ENCODE data around the gene REXO1. TPM values are rescaled to one million over a fixed set of nuclear protein-coding genes. Genes with fewer than 3 reads are reported as not detected.

Gene REXO1
- total and polyA plus RNA-seq, 2 of the 13 experiments (the other 11 are each of a cell fraction or from before 2014, with no cell fraction given) = 5.0 to 11.2 TPM

DNA sequence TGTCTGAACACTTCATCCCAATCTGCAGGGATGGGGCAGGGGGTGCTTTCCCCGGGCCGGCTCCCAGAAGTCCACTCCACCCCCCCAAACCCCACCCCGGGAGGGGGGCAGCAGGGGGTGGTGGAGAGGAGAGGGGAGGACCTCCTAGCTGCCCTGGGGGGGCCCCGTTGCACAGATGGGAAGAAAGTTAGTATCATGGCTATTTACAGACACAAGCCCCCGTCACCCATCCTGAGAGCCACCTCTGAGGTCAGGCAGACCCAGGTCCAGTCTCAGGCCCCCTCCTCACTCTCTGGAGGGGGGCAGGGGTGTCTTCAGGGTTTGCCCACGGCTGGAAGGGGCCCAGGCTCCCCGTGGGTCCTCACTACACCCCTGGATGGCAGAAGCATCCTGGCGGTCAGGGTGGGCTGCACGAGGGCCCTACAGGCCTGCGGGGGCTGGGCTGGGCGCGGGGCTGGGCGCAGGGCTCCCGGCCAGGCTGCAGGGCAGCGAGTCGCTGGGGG, 5.8 kb upstream of the REXO1 start (continued):
- no peak for TF ChIP-seq ZBTB7A (CRISPR knock-in tag; IDR thresholded peaks at IDR 0.05)

GRCh38 chr19:1853295-1854038, 5.2 kb upstream of the REXO1 start:
- WGBS (ENCODE audit: low lambda C conversion rate) = 60% methylated on average over 11 of the region's 27 CpGs
- intact Hi-C loops (cut with micrococcal nuclease; ENCODE audit: unreplicated experiment) (no loop called here), in situ Hi-C loops (cut with HindIII; ENCODE audit: extremely low pct_ligation_motif_present, low pct_unique_long_range_greater_than_20kb) (no loop called here)
- ChIA-PET CTCF (ENCODE audit: low intra/inter-chr PET ratio, low total read pairs) (no interaction called here), POLR2A (no interaction called here)
- Histone ChIP-seq H3K9ac (ENCODE audit: insufficient read depth, low read depth, low read length) (0 out of 2 replicates have a peak overlapping the region, but pooled peaks have one; percentile 14), H3K4me3 (replicated peaks in 1 of 3; ENCODE audit: insufficient read depth in 1 of 3, low read depth in 2 of 3, low read length in 3 of 3) (no peak overlapping the region; a peak in 1 of 6 replicates), H3K27me3 (ENCODE audit: control insufficient read depth in 1 of 2, insufficient read depth in 2 of 2, low read length in 2 of 2) (no peaks in the 10 kb centered on the region), H3K36me3 (replicated peaks in 1 of 2; ENCODE audit: control insufficient read depth in 1 of 2, insufficient read depth in 2 of 2, low read length in 2 of 2) (0 out of 5 replicates have a peak, but pooled peaks cover 2 to 3% of the 10 kb centered on the region in 2 experiments), H4K20me1 (ENCODE audit: insufficient read depth, low read length) (peaks cover 31% of the 10 kb centered on the region), H3K4me1 (ENCODE audit: insufficient read depth, low read length) (peaks cover 31% of the 10 kb centered on the region), H2AFZ (ENCODE audit: low read length) (no peak overlapping the region), H3K4me2 (ENCODE audit: low read depth, low read length) (no peak overlapping the region), H3K79me2 (ENCODE audit: insufficient read depth, low read length) (peaks cover 21% of the 10 kb centered on the region), H3K27ac (ENCODE audit: extremely low read length, insufficient read depth, low read length) (peak overlapping the region; percentile 38), H3K9me3 (ENCODE audit: low read length) (no peaks in the 10 kb centered on the region)
- ATAC-seq (peak; percentile 39), FAIRE-seq (peak; percentile 39), DNase-seq (ENCODE audit: low spot score) (peak; percentile 76)
- BruUV-seq (replicated peaks) = TSS peak; percentile 61
- TF ChIP-seq, protein P1, sequence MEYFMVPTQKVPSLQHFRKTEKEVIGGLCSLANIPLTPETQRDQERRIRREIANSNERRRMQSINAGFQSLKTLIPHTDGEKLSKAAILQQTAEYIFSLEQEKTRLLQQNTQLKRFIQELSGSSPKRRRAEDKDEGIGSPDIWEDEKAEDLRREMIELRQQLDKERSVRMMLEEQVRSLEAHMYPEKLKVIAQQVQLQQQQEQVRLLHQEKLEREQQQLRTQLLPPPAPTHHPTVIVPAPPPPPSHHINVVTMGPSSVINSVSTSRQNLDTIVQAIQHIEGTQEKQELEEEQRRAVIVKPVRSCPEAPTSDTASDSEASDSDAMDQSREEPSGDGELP (IDR thresholded peaks at IDR 0.05; ENCODE audit: borderline replicate concordance, low read depth) = no peak
- no peak for TF ChIP-seq ZHX1 (CRISPR knock-in tag; IDR thresholded peaks at IDR 0.05; ENCODE audit: low read depth)
- TF ChIP-seq POLR2A (IDR thresholded peaks at IDR 0.05; ENCODE audit: insufficient read depth in 1 of 2, low read depth in 2 of 2, low read length in 2 of 2) = no peak
- TF ChIP-seq, protein P2, sequence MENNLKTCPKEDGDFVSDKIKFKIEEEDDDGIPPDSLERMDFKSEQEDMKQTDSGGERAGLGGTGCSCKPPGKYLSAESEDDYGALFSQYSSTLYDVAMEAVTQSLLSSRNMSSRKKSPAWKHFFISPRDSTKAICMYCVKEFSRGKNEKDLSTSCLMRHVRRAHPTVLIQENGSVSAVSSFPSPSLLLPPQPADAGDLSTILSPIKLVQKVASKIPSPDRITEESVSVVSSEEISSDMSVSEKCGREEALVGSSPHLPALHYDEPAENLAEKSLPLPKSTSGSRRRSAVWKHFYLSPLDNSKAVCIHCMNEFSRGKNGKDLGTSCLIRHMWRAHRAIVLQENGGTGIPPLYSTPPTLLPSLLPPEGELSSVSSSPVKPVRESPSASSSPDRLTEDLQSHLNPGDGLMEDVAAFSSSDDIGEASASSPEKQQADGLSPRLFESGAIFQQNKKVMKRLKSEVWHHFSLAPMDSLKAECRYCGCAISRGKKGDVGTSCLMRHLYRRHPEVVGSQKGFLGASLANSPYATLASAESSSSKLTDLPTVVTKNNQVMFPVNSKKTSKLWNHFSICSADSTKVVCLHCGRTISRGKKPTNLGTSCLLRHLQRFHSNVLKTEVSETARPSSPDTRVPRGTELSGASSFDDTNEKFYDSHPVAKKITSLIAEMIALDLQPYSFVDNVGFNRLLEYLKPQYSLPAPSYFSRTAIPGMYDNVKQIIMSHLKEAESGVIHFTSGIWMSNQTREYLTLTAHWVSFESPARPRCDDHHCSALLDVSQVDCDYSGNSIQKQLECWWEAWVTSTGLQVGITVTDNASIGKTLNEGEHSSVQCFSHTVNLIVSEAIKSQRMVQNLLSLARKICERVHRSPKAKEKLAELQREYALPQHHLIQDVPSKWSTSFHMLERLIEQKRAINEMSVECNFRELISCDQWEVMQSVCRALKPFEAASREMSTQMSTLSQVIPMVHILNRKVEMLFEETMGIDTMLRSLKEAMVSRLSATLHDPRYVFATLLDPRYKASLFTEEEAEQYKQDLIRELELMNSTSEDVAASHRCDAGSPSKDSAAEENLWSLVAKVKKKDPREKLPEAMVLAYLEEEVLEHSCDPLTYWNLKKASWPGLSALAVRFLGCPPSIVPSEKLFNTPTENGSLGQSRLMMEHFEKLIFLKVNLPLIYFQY (CRISPR knock-in tag; IDR thresholded peaks at IDR 0.05; ENCODE audit: borderline replicate concordance) = peak; percentile 63; the same call in 1 of the 2 replicates
- TF ChIP-seq ZNF589 (CRISPR knock-in tag; conservative IDR thresholded peaks at IDR 0.05) = no peak
- TF ChIP-seq, protein P3, sequence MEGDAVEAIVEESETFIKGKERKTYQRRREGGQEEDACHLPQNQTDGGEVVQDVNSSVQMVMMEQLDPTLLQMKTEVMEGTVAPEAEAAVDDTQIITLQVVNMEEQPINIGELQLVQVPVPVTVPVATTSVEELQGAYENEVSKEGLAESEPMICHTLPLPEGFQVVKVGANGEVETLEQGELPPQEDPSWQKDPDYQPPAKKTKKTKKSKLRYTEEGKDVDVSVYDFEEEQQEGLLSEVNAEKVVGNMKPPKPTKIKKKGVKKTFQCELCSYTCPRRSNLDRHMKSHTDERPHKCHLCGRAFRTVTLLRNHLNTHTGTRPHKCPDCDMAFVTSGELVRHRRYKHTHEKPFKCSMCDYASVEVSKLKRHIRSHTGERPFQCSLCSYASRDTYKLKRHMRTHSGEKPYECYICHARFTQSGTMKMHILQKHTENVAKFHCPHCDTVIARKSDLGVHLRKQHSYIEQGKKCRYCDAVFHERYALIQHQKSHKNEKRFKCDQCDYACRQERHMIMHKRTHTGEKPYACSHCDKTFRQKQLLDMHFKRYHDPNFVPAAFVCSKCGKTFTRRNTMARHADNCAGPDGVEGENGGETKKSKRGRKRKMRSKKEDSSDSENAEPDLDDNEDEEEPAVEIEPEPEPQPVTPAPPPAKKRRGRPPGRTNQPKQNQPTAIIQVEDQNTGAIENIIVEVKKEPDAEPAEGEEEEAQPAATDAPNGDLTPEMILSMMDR (CRISPR knock-in tag; IDR thresholded peaks at IDR 0.05) = peak; percentile 93
- TF ChIP-seq, protein P4, sequence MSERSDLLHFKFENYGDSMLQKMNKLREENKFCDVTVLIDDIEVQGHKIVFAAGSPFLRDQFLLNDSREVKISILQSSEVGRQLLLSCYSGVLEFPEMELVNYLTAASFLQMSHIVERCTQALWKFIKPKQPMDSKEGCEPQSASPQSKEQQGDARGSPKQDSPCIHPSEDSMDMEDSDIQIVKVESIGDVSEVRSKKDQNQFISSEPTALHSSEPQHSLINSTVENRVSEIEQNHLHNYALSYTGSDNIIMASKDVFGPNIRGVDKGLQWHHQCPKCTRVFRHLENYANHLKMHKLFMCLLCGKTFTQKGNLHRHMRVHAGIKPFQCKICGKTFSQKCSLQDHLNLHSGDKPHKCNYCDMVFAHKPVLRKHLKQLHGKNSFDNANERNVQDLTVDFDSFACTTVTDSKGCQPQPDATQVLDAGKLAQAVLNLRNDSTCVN (CRISPR knock-in tag; IDR thresholded peaks at IDR 0.05; ENCODE audit: borderline replicate concordance) = no peak
- TF ChIP-seq ZMYM3 (CRISPR knock-in tag; IDR thresholded peaks at IDR 0.05) = peak; percentile 71; the same call in 1 of the 2 replicates
- no peak for TF ChIP-seq ZNF24 (IDR thresholded peaks at IDR 0.05)

Measured in HepG2 (cell line).